GM19395 (cell line): Measurements from ENCODE around the gene RNF4.
A peak's percentile ranks its signal among the peaks of the same experiment; 100 is the strongest.
"Not testable (repeated sequence)": the region's sequence is repeated elsewhere in the genome, so short reads cannot be mapped to it uniquely, and the experiment has no call there.

Experiments used
- ATAC-seq: cut with Tn5 transposase; IDR thresholded peaks from one replicate; pipeline ENCODE4 v1.9.1; 2021; ENCODE audit warnings: mild to moderate bottlenecking, moderate library complexity; ENCODE audit not compliant: unreplicated experiment

The RNF4 gene

GRCh38 chr4:2468456-2469191, at the start of gene RNF4:
RNF4 (plus strand) TSS chr4:2469106; CDS start chr4:2490494, 21,388 bp downstream.
- peak; percentile 81 for ATAC-seq

- ATAC-seq: no peak
These were observed 49.1 kb upstream of the RNF4 start for GRCh38 chr4:2419814-2420213.

GRCh38 chr4:2421928-2422327, 47.0 kb upstream of the RNF4 start:
- ATAC-seq: no peak

GRCh38 chr4:2423066-2423465, 45.8 kb upstream of the RNF4 start:
- no peak for ATAC-seq

- ATAC-seq: no peak
These were observed 45.2 kb upstream of the RNF4 start for GRCh38 chr4:2423695-2424094.

GRCh38 chr4:2424581-2424980, 44.3 kb upstream of the RNF4 start:
- no peak for ATAC-seq

GRCh38 chr4:2425386-2426068, 43.4 kb upstream of the RNF4 start:
- no peak for ATAC-seq

- no peak for ATAC-seq
These were observed 42.9 kb upstream of the RNF4 start for GRCh38 chr4:2426069-2426397.

- no peak for ATAC-seq
These were observed 42.1 kb upstream of the RNF4 start for GRCh38 chr4:2426711-2427275.

GRCh38 chr4:2427383-2428334, 41.2 kb upstream of the RNF4 start:
- no peak for ATAC-seq

GRCh38 chr4:2428496-2429213, 40.3 kb upstream of the RNF4 start:
- ATAC-seq: no peak

GRCh38 chr4:2429945-2430757, 38.8 kb upstream of the RNF4 start:
- ATAC-seq: not testable (repeated sequence)

- ATAC-seq: no peak
These were observed 36.9 kb upstream of the RNF4 start for GRCh38 chr4:2432004-2432403.

- ATAC-seq: no peak
These were observed 35.8 kb upstream of the RNF4 start for GRCh38 chr4:2432991-2433530.

GRCh38 chr4:2433609-2434350, 35.1 kb upstream of the RNF4 start:
- ATAC-seq: no peak

GRCh38 chr4:2434420-2434819, 34.5 kb upstream of the RNF4 start:
- no peak for ATAC-seq

- ATAC-seq: no peak
These were observed 32.6 kb upstream of the RNF4 start for GRCh38 chr4:2436301-2436700.

GRCh38 chr4:2436761-2437474, 32.0 kb upstream of the RNF4 start:
- ATAC-seq: no peak
